A673 (cell line): ENCODE measurements around the gene LRRK1. TPM values are rescaled to one million over a fixed set of nuclear protein-coding genes. Genes with fewer than 3 reads are reported as not detected.
"Not testable (repeated sequence)": the region's sequence is repeated elsewhere in the genome, so short reads cannot be mapped to it uniquely, and the experiment has no call there.

Experiments
- BruUV-seq: library from RNA; stranded (reverse); fragments of 400-500 nt; replicated peaks from 2 replicates; lab custom pipeline; 2021; lab: Mats Ljungman, UMichigan
- CTCF ChIA-PET: fragments of 300-600 bp; sonication (Branson Sonifier 250); formaldehyde crosslinking; loops from one replicate; lab custom pipeline; 2022; ENCODE audit warnings: antibody characterized with exemption; lab: Charles Lee
- POLR2A ChIA-PET: fragments of 300-600 bp; sonication (Branson Sonifier 250); formaldehyde crosslinking; loops from one replicate; lab custom pipeline; 2022; ENCODE audit warnings: antibody characterized with exemption; ENCODE audit not compliant: low non-redundant PET; lab: Charles Lee
- DNase-seq: peaks from one replicate; pipeline ENCODE4 v3.0.0-alpha.2; 2015; ENCODE audit warnings: low spot score
- H3K27ac ChIP-seq: fragments of 200-600 bp; sonication (generic); 2 replicates; pipeline ENCODE4 v1.5.1; 2016; ENCODE audit warnings: mixed run types, low read depth, mild to moderate bottlenecking, mixed read lengths, antibody characterized with exemption, low read length; ENCODE audit not compliant: poor library complexity, severe bottlenecking
- H3K27me3 ChIP-seq: fragments of 200-600 bp; sonication (generic); replicated peaks from 2 replicates; pipeline ENCODE4 v1.6.1; 2017; ENCODE audit warnings: mixed run types, low read depth, mild to moderate bottlenecking, mixed read lengths, antibody characterized with exemption, low read length; ENCODE audit not compliant: insufficient read depth, poor library complexity
- H3K36me3 ChIP-seq: fragments of 200-600 bp; sonication (generic); 2 replicates; pipeline ENCODE4 v1.6.1; 2016; ENCODE audit warnings: mixed run types, mild to moderate bottlenecking, mixed read lengths, antibody characterized with exemption, low read length; ENCODE audit not compliant: insufficient read depth, poor library complexity, severe bottlenecking
- H3K4me1 ChIP-seq: fragments of 200-600 bp; sonication (generic); 2 replicates; pipeline ENCODE4 v1.6.1; 2017; ENCODE audit warnings: mixed run types, mild to moderate bottlenecking, mixed read lengths, antibody characterized with exemption, low read length; ENCODE audit not compliant: insufficient read depth, poor library complexity, severe bottlenecking
- H3K4me3 ChIP-seq: fragments of 200-600 bp; sonication (generic); 2 replicates; pipeline ENCODE4 v1.5.1; 2016; ENCODE audit warnings: low read depth, mixed run types, mild to moderate bottlenecking, mixed read lengths, low read length; ENCODE audit not compliant: poor library complexity, severe bottlenecking
- H3K9me3 ChIP-seq: fragments of 200-600 bp; sonication (generic); 2 replicates; pipeline ENCODE4 v1.6.1; 2016; ENCODE audit warnings: mixed run types, low read depth, mild to moderate bottlenecking, mixed read lengths, antibody characterized with exemption, low read length; ENCODE audit not compliant: poor library complexity, severe bottlenecking
- EZH2 ChIP-seq: fragments of 200-600 bp; sonication (generic); IDR thresholded peaks from 2 replicates; pipeline ENCODE4 v1.6.1; 2017; ENCODE audit warnings: borderline replicate concordance, low read depth, mild to moderate bottlenecking, mixed read lengths, antibody characterized with exemption, low read length; ENCODE audit not compliant: poor library complexity, severe bottlenecking
- intact Hi-C: fragments of 100-400 bp; cut with micrococcal nuclease; formaldehyde crosslinking; loops from one replicate; pipeline ENCODE4 v1.10.0; 2022; ENCODE audit not compliant: unreplicated experiment
- total RNA-seq: library from RNA; stranded (reverse); gene quantifications from 2 replicates; pipeline ENCODE4 v1.2.3, GENCODE V29; 2021
- TF ChIP-seq, protein P1 (sequence below): fragments of 300-800, 200-600 bp; sonication (generic); conservative IDR thresholded peaks from 2 replicates; pipeline ENCODE4 v1.5.1; 2017; ENCODE audit warnings: low read depth, mild to moderate bottlenecking, antibody characterized with exemption, low read length, moderate library complexity, mixed read lengths

The LRRK1 gene
- total RNA-seq, 1 experiment from 2014 or later: 7.7 TPM

DNA sequence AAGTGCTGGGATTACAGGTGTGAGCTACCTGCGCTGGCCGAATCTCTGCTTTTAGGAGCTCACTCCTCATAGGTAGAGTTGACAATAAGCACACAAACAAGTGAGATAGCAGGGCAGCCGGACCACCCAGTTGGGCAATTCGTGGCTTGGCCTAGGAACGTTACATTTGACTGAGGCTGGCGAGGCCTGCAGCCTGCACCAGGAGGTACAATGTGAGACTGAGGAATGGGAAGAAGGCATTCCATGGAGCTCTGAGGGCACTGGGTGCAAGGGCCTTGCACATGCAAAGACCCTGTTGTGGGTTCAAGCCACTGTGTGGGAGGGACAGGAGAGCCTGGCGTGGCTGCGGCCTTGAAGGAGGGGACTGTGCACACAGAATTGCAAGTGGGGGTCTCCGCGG is 152.5 kb downstream of the LRRK1 start:
- ChIA-PET CTCF (no interaction called here), POLR2A (no interaction called here)
- no TSS peak for BruUV-seq
- no peaks in the 10 kb centered on the region for H3K9me3 ChIP-seq
- intact Hi-C loops: no loop called here
- no peak overlapping the region for H3K4me3 ChIP-seq
- no peak overlapping the region for H3K27ac ChIP-seq
- H3K36me3 ChIP-seq: no peaks in the 10 kb centered on the region
- no peak for TF ChIP-seq EZH2
- TF ChIP-seq, protein P1, sequence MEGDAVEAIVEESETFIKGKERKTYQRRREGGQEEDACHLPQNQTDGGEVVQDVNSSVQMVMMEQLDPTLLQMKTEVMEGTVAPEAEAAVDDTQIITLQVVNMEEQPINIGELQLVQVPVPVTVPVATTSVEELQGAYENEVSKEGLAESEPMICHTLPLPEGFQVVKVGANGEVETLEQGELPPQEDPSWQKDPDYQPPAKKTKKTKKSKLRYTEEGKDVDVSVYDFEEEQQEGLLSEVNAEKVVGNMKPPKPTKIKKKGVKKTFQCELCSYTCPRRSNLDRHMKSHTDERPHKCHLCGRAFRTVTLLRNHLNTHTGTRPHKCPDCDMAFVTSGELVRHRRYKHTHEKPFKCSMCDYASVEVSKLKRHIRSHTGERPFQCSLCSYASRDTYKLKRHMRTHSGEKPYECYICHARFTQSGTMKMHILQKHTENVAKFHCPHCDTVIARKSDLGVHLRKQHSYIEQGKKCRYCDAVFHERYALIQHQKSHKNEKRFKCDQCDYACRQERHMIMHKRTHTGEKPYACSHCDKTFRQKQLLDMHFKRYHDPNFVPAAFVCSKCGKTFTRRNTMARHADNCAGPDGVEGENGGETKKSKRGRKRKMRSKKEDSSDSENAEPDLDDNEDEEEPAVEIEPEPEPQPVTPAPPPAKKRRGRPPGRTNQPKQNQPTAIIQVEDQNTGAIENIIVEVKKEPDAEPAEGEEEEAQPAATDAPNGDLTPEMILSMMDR: no peak
- H3K4me1 ChIP-seq: peaks cover 10% of the 10 kb centered on the region
- DNase-seq: no peak
- no peaks in the 10 kb centered on the region for H3K27me3 ChIP-seq

DNA sequence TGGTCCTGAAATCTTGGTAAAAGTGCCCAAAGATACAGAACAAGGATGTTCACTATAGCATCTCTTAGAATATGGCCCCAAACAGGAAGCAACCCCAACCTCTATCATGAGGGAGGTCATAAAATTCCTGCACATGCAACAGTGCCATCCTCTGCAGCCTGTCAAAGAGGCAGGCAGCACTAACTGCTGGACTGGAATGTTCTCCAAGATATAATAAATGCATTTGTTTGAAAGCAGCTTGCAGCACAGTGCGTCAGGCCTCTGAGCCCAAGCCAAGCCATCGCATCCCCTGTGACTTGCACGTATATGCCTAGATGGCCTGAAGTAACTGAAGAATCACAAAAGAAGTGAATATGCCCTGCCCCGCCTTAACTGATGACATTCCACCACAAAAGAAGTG is 153.1 kb downstream of the LRRK1 start:
- BruUV-seq, CTCF ChIA-PET, intact Hi-C loops: not testable (repeated sequence)

DNA sequence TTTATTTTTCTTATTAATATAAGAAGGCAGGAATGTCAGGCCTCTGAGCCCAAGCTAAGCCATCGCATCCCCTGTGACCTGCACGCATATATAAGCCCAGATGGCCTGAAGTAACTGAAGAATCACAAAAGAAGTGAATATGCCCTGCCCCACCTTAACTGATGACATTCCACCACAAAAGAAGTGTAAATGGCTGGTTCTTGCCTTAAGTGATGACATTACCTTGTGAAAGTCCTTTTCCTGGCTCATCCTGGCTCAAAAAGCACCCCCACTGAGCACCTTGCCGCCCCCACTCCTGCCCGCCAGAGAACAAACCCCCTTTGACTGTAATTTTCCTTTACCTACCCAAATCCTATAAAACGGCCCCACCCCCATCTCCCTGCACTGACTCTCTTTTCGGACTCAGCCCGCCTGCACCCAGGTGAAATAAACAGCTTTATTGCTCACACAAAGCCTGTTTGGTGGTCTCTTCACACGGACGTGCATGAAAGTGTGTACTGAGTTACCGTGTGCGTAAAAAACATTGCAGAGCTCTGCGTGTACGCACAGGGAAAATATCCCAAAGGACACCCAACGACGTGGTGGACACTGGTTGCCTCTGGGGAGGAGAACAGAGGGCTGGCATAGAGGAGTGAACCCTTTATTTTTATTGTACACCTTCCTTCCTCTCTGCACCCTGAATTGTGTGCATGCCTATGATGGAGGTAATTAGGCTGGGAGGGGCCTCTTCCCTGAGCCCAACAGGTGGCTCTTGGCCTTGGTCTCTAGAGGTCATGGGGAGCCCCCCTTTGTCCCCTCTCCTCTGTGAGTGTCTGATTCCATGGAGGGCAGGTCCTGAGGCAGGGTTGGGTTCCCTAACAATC is 158.9 kb downstream of the LRRK1 start:
- DNase-seq, POLR2A ChIA-PET, CTCF ChIA-PET, H3K9me3 ChIP-seq, BruUV-seq, H3K27ac ChIP-seq, H3K4me3 ChIP-seq, intact Hi-C loops, H3K4me1 ChIP-seq, H3K27me3 ChIP-seq, H3K36me3 ChIP-seq: not testable (repeated sequence)

More for the DNA sequence above, 153.1 kb downstream of the LRRK1 start:
- H3K36me3 ChIP-seq, H3K9me3 ChIP-seq, H3K27ac ChIP-seq, DNase-seq, H3K27me3 ChIP-seq, POLR2A ChIA-PET, H3K4me3 ChIP-seq: not testable (repeated sequence)
- H3K4me1 ChIP-seq: peaks cover 10% of the 10 kb centered on the region

DNA sequence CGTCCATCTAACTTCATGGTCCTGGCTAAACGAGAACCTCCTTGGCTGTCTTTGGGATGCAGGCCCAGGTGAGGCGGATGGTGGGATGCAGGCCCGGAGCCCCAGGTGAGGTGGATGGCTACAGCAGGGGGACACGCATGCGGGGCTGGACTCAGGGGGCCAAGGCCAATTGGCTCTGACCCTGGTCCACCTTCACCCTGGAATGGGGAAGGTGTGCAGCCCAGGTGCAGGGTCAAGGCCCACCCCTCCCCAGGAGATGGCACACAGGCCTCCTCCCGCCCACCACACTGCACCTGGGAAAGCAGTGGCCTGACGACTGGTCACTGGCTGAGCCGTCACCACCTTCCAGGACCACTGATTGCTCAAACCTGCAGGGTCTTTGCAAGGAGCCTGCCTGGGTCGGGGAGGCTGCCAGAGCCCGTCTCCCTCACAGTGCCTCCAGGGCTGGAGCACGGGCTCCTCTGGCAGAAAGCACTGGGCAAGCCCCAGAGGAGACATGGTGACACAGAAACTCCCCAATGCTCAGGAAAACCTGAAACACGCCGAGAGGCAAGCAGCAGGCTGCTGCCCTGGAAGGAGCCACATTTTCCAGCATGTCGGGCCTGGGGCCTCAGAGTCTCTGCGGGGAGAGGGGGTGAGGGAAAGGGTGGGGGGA is 159.6 kb downstream of the LRRK1 start:
- no TSS peak for BruUV-seq
- POLR2A ChIA-PET: no interaction called here

More for the DNA sequence above, 159.6 kb downstream of the LRRK1 start:
- intact Hi-C loops: no loop called here
- CTCF ChIA-PET: no interaction called here
- DNase-seq: no peak
- Histone ChIP-seq H3K4me3 (no peak overlapping the region), H3K36me3 (no peaks in the 10 kb centered on the region), H3K4me1 (no peaks in the 10 kb centered on the region), H3K27ac (no peak overlapping the region), H3K27me3 (no peaks in the 10 kb centered on the region), H3K9me3 (no peaks in the 10 kb centered on the region)
- TF ChIP-seq, protein P1: no peak
- TF ChIP-seq EZH2: no peak
